BE2C (cell line): ENCODE data around the gene SLC27A2. TPM values are rescaled to one million over a fixed set of nuclear protein-coding genes. Genes with fewer than 3 reads are reported as not detected.
A peak's percentile ranks its signal among the peaks of the same experiment; 100 is the strongest.
"Not testable (repeated sequence)": the region's sequence is repeated elsewhere in the genome, so short reads cannot be mapped to it uniquely, and the experiment has no call there.

ENCODE experiments used
- DNase-seq: peaks from one replicate; pipeline ENCODE4 v3.0.0-alpha.2; 2020
- H3K27me3 ChIP-seq: fragments of 250-450 bp; sonication (Bioruptor Pico); 2 replicates; pipeline ENCODE4 v1.5.1; 2020; ENCODE audit warnings: mild to moderate bottlenecking
- H3K36me3 ChIP-seq: fragments of 250-450 bp; sonication (Bioruptor Pico); 2 replicates; pipeline ENCODE4 v1.5.1; 2020; ENCODE audit warnings: mild to moderate bottlenecking
- H3K4me1 ChIP-seq: fragments of 250-450 bp; sonication (Bioruptor Pico); 2 replicates; pipeline ENCODE4 v1.5.1; 2020
- H3K4me3 ChIP-seq: 2 replicates; pipeline ENCODE4 v1.5.1; 2011; ENCODE audit warnings: low read depth, low read length
- H3K9me3 ChIP-seq: fragments of 250-450 bp; sonication (Bioruptor Pico); 2 replicates; pipeline ENCODE4 v1.5.1; 2020
- polyA plus RNA-seq: library from polyadenylated mRNA; unstranded; fragments of >200 nt; gene quantifications from one replicate; pipeline ENCODE4 v1.2.1, GENCODE V29; 2012; ENCODE audit warnings: low read depth, missing spikeins; ENCODE audit not compliant: insufficient read length, insufficient read depth
- TF ChIP-seq, protein P1 (sequence below): IDR thresholded peaks from 2 replicates; pipeline ENCODE4 v1.5.1; 2012; ENCODE audit warnings: mild to moderate bottlenecking, low read depth, low read length

SLC27A2 gene
- not detected for polyA plus RNA-seq

- H3K36me3 ChIP-seq: no peaks in the 10 kb centered on the region
- H3K27me3 ChIP-seq: peaks cover 45% of the 10 kb centered on the region
- DNase-seq: peak; percentile 40
- no peaks in the 10 kb centered on the region for H3K9me3 ChIP-seq
- TF ChIP-seq, protein P1, sequence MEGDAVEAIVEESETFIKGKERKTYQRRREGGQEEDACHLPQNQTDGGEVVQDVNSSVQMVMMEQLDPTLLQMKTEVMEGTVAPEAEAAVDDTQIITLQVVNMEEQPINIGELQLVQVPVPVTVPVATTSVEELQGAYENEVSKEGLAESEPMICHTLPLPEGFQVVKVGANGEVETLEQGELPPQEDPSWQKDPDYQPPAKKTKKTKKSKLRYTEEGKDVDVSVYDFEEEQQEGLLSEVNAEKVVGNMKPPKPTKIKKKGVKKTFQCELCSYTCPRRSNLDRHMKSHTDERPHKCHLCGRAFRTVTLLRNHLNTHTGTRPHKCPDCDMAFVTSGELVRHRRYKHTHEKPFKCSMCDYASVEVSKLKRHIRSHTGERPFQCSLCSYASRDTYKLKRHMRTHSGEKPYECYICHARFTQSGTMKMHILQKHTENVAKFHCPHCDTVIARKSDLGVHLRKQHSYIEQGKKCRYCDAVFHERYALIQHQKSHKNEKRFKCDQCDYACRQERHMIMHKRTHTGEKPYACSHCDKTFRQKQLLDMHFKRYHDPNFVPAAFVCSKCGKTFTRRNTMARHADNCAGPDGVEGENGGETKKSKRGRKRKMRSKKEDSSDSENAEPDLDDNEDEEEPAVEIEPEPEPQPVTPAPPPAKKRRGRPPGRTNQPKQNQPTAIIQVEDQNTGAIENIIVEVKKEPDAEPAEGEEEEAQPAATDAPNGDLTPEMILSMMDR: peak; percentile 37; the same call in 1 of the 2 replicates
- H3K4me3 ChIP-seq: peak within 1 kb of the TSS; percentile 47
- H3K4me1 ChIP-seq: no peaks in the 10 kb centered on the region; the same call in 1 of the 2 replicates
Measured at GRCh38 chr15:50181969-50182218, at the start of gene SLC27A2. TSS of gene SLC27A2 (plus strand) at chr15:50182196. CDS start at chr15:50182428, 232 bp downstream.

- not testable (repeated sequence) for H3K36me3 ChIP-seq, H3K27me3 ChIP-seq, H3K9me3 ChIP-seq, DNase-seq, H3K4me3 ChIP-seq, H3K4me1 ChIP-seq
Measured at GRCh38 chr15:50132251-50132984, 49.6 kb upstream of the SLC27A2 start.

GRCh38 chr15:50134524-50135024 lies 47.4 kb upstream of the SLC27A2 start:
- Histone ChIP-seq H3K4me3 (no peak overlapping the region), H3K36me3 (no peaks in the 10 kb centered on the region), H3K27me3 (no peaks in the 10 kb centered on the region; the same call in 1 of the 2 replicates), H3K9me3 (0 out of 2 replicates have a peak, but pooled peaks cover 3% of the 10 kb centered on the region), H3K4me1 (no peaks in the 10 kb centered on the region)
- TF ChIP-seq, protein P1: no peak
- no peak for DNase-seq

GRCh38 chr15:50135031-50135551 lies 46.9 kb upstream of the SLC27A2 start:
- DNase-seq: no peak
- no peak overlapping the region for H3K4me3 ChIP-seq

GRCh38 chr15:50137330-50137761 lies 44.6 kb upstream of the SLC27A2 start:
- Histone ChIP-seq H3K4me1 (no peaks in the 10 kb centered on the region), H3K9me3 (0 out of 2 replicates have a peak, but pooled peaks cover 3% of the 10 kb centered on the region), H3K27me3 (no peaks in the 10 kb centered on the region; the same call in 1 of the 2 replicates), H3K4me3 (no peak overlapping the region), H3K36me3 (no peaks in the 10 kb centered on the region)
- TF ChIP-seq, protein P1: no peak
- no peak for DNase-seq

More at GRCh38 chr15:50135031-50135551, 46.9 kb upstream of the SLC27A2 start:
- TF ChIP-seq, protein P1: no peak
- Histone ChIP-seq H3K4me1 (no peaks in the 10 kb centered on the region), H3K36me3 (no peaks in the 10 kb centered on the region), H3K9me3 (0 out of 2 replicates have a peak, but pooled peaks cover 3% of the 10 kb centered on the region), H3K27me3 (no peaks in the 10 kb centered on the region; the same call in 1 of the 2 replicates)

- Histone ChIP-seq H3K9me3 (0 out of 2 replicates have a peak, but pooled peaks cover 3% of the 10 kb centered on the region), H3K36me3 (no peaks in the 10 kb centered on the region), H3K4me1 (no peaks in the 10 kb centered on the region), H3K4me3 (no peak overlapping the region), H3K27me3 (no peaks in the 10 kb centered on the region; the same call in 1 of the 2 replicates)
- no peak for DNase-seq
- TF ChIP-seq, protein P1: no peak
Measured at GRCh38 chr15:50137893-50138292, 44.1 kb upstream of the SLC27A2 start.
